SK-N-SH (cell line): ENCODE data around the gene ENO1. TPM values are rescaled to one million over a fixed set of nuclear protein-coding genes. Genes with fewer than 3 reads are reported as not detected.
"Not testable (repeated sequence)": the region's sequence is repeated elsewhere in the genome, so short reads cannot be mapped to it uniquely, and the experiment has no call there.

Experiments
- CTCF ChIA-PET: fragments of 300-600, 350-600 bp; formaldehyde crosslinking; extraction: SDS; loops from one replicate; lab custom pipeline; 2021; lab: Yijun Ruan, JAX
- POLR2A ChIA-PET: fragments of 350-600 bp; sonication (Branson Sonifier 250); formaldehyde crosslinking; extraction: SDS; loops from one replicate; lab custom pipeline; 2020; ENCODE audit warnings: antibody characterized with exemption, inconsistent platforms; lab: Yijun Ruan, JAX
- DNase-seq: peaks from one replicate; pipeline ENCODE4 v3.0.0; 2012
- H2AFZ ChIP-seq: fragments of 200-600 bp; sonication (generic); 2 replicates; pipeline ENCODE4 v1.8.1; 2016; ENCODE audit warnings: antibody characterized with exemption, mild to moderate bottlenecking, low read depth
- H3F3A ChIP-seq: fragments of 200-600 bp; sonication (generic); replicated peaks from 2 replicates; pipeline ENCODE3; 2016; ENCODE audit warnings: antibody characterized with exemption, mild to moderate bottlenecking; ENCODE audit not compliant: insufficient read depth
- H3K27ac ChIP-seq, 2 experiments: fragments of 200-500 bp in 1 of 2; fragments of 200-600 bp in 1 of 2; sonication (Bioruptor generic) in 1 of 2; sonication (generic), shearing (Covaris generic) in 1 of 2; 2 replicates each; pipeline versions ENCODE4 v1.5.1 to v1.6.1; 2014 to 2016; ENCODE audit warnings: low read depth in 2 of 2, inconsistent platforms in 1 of 2, low read length in 1 of 2, mild to moderate bottlenecking in 1 of 2, mixed read lengths in 1 of 2
- H3K27me3 ChIP-seq: fragments of 200-600 bp; sonication (generic), shearing (Covaris generic); 2 replicates; pipeline ENCODE4 v1.6.1; 2016; ENCODE audit warnings: mixed run types; ENCODE audit not compliant: insufficient read depth
- H3K36me3 ChIP-seq, 2 experiments: fragments of 200-500 bp in 1 of 2; fragments of 200-600 bp in 1 of 2; sonication (Bioruptor generic) in 1 of 2; sonication (generic) in 1 of 2; replicated peaks in 1 of 2; 2 replicates each; pipeline versions ENCODE3 to v1.5.1; 2014 to 2016; ENCODE audit warnings: low read length in 1 of 2, mild to moderate bottlenecking in 1 of 2; ENCODE audit not compliant: insufficient read depth in 2 of 2, control insufficient read depth in 1 of 2
- H3K4me1 ChIP-seq, 2 experiments: fragments of 200-500 bp in 1 of 2; fragments of 200-600 bp in 1 of 2; sonication (Bioruptor generic) in 1 of 2; sonication (generic), shearing (Covaris generic) in 1 of 2; 2 replicates each; pipeline versions ENCODE4 v1.5.1 to v1.6.1; 2014 to 2016; ENCODE audit warnings: low read depth in 1 of 2, low read length in 1 of 2, mixed run types in 1 of 2; ENCODE audit not compliant: insufficient read depth in 2 of 2, control insufficient read depth in 1 of 2
- H3K4me2 ChIP-seq: fragments of 200-600 bp; sonication (generic), shearing (Covaris generic); 2 replicates; pipeline ENCODE4 v1.6.1; 2017; ENCODE audit warnings: mixed run types
- H3K4me3 ChIP-seq, 2 experiments: fragments of 200-500 bp in 1 of 2; fragments of 200-600 bp in 1 of 2; sonication (Bioruptor generic) in 1 of 2; sonication (generic), shearing (Covaris generic) in 1 of 2; 2 replicates each; pipeline versions ENCODE4 v1.5.1 to v1.8.1; 2014 to 2016; ENCODE audit warnings: low read depth in 2 of 2, inconsistent platforms in 1 of 2, low read length in 1 of 2, mild to moderate bottlenecking in 1 of 2, mixed read lengths in 1 of 2, moderate library complexity in 1 of 2
- H3K79me2 ChIP-seq: fragments of 200-600 bp; sonication (generic); 2 replicates; pipeline ENCODE4 v1.8.1; 2017; ENCODE audit warnings: mild to moderate bottlenecking; ENCODE audit not compliant: insufficient read depth
- H3K9ac ChIP-seq: fragments of 200-600 bp; sonication (generic); 2 replicates; pipeline ENCODE4 v1.6.1; 2017; ENCODE audit warnings: mixed run types
- H3K9me2 ChIP-seq: fragments of 200-600 bp; sonication (generic); 2 replicates; pipeline ENCODE4 v1.6.1; 2017; ENCODE audit warnings: mixed run types
- H3K9me3 ChIP-seq: fragments of 200-600 bp; sonication (generic); 2 replicates; pipeline ENCODE4 v1.6.1; 2017; ENCODE audit warnings: mixed run types, mild to moderate bottlenecking, moderate library complexity
- H4K20me1 ChIP-seq: fragments of 200-600 bp; sonication (generic); 2 replicates; pipeline ENCODE4 v1.6.1; 2017; ENCODE audit warnings: mild to moderate bottlenecking, mixed run types; ENCODE audit not compliant: insufficient read depth
- CTCF ChIP-seq: fragments of 200-600 bp; sonication (generic); IDR thresholded peaks from 2 replicates; pipeline ENCODE4 v1.6.1; 2017; ENCODE audit warnings: antibody characterized with exemption, mild to moderate bottlenecking, moderate library complexity
- FOSL2 ChIP-seq: IDR thresholded peaks from 2 replicates; pipeline ENCODE4 v1.4.0; 2012; ENCODE audit warnings: low read depth, mild to moderate bottlenecking, moderate library complexity, borderline replicate concordance
- FOXM1 ChIP-seq: IDR thresholded peaks from 2 replicates; pipeline ENCODE4 v1.4.0; 2012; ENCODE audit warnings: low read depth, mild to moderate bottlenecking
- MAX ChIP-seq: IDR thresholded peaks from 2 replicates; pipeline ENCODE4 v1.4.0; 2012; ENCODE audit warnings: low read depth
- RAD21 ChIP-seq: IDR thresholded peaks from 2 replicates; pipeline ENCODE4 v1.6.1; 2012; ENCODE audit warnings: mild to moderate bottlenecking, low read length
- RCOR1 ChIP-seq: fragments of 150-350 bp; IDR thresholded peaks from 2 replicates; pipeline ENCODE4 v1.6.1; 2017; ENCODE audit warnings: antibody characterized with exemption, low read length
- REST ChIP-seq: IDR thresholded peaks from 2 replicates; pipeline ENCODE4 v1.6.1; 2012; ENCODE audit warnings: mild to moderate bottlenecking, low read depth, low read length, moderate library complexity
- RFX5 ChIP-seq: IDR thresholded peaks from 2 replicates; pipeline ENCODE4 v1.6.1; 2012; ENCODE audit warnings: mild to moderate bottlenecking, improper control_type of control experiment, low read length
- RXRA ChIP-seq: IDR thresholded peaks from 2 replicates; pipeline ENCODE4 v1.4.0; 2012; ENCODE audit warnings: low read depth, mild to moderate bottlenecking, borderline replicate concordance
- SIN3A ChIP-seq: IDR thresholded peaks from 2 replicates; pipeline ENCODE4 v1.6.1; 2012; ENCODE audit warnings: low read depth, mild to moderate bottlenecking, low read length, moderate library complexity, borderline replicate concordance
- SMC3 ChIP-seq: IDR thresholded peaks from 2 replicates; pipeline ENCODE4 v1.6.1; 2012; ENCODE audit warnings: low read depth, low read length, improper control_type of control experiment
- TAF1 ChIP-seq: IDR thresholded peaks from 2 replicates; pipeline ENCODE4 v1.6.1; 2012; ENCODE audit warnings: low read depth, mild to moderate bottlenecking, low read length, moderate library complexity, borderline replicate concordance
- TEAD4 ChIP-seq: IDR thresholded peaks from 2 replicates; pipeline ENCODE4 v1.4.0; 2012; ENCODE audit warnings: mild to moderate bottlenecking, borderline replicate concordance; ENCODE audit not compliant: insufficient read depth
- USF2 ChIP-seq: fragments of 150-350 bp; IDR thresholded peaks from 2 replicates; pipeline ENCODE4 v1.6.1; 2017; ENCODE audit warnings: antibody characterized with exemption, low read length, low read depth, borderline replicate concordance
- YY1 ChIP-seq: IDR thresholded peaks from 2 replicates; pipeline ENCODE4 v1.4.0; 2012; ENCODE audit warnings: low read depth, mild to moderate bottlenecking
- ZBTB33 ChIP-seq: IDR thresholded peaks from 2 replicates; pipeline ENCODE4 v1.4.0; 2012; ENCODE audit warnings: low read depth, borderline replicate concordance
- WGBS: methylation state at CpG from one replicate; pipeline ENCODE4 v1.1.6; 2017; ENCODE audit warnings: low lambda C conversion rate; 5-methylcytosine and 5-hydroxymethylcytosine counted together
- polyA plus RNA-seq, 3 experiments: library from polyadenylated mRNA; depleted of rRNA; stranded (reverse); fragments of >200 nt; gene quantifications; 2 replicates each; pipeline ENCODE4 v1.2.3, GENCODE V29; 2012

Gene ENO1
- polyA plus RNA-seq, 1 of the 3 experiments (the other 2 are of a cell fraction) = 1,599 TPM

GRCh38 chr1:8831340-8831739, 47.1 kb downstream of the ENO1 start:
- WGBS = 75% methylated on average over 4 of the region's 4 CpGs
- Histone ChIP-seq H3K9me3 (no peaks in the 10 kb centered on the region), H2AFZ (no peak overlapping the region), H3K9me2 (no peaks in the 10 kb centered on the region), H4K20me1 (no peaks in the 10 kb centered on the region), H3K4me2 (no peak overlapping the region), H3K4me3 (no peak overlapping the region), H3K36me3 (no peaks in the 10 kb centered on the region), H3K27me3 (no peaks in the 10 kb centered on the region), H3K79me2 (no peaks in the 10 kb centered on the region), H3F3A (no peaks in the 10 kb centered on the region), H3K27ac (no peak overlapping the region), H3K9ac (no peak overlapping the region), H3K4me1 (no peaks in the 10 kb centered on the region)
- TF ChIP-seq RAD21 (peak; percentile 27; the same call in 1 of the 2 replicates), CTCF (peak; percentile 46), REST (no peak), FOSL2 (no peak), ZBTB33 (no peak), MAX (no peak), YY1 (no peak), SIN3A (no peak), TAF1 (no peak), RXRA (no peak), FOXM1 (no peak), TEAD4 (no peak), RCOR1 (no peak), SMC3 (no peak), RFX5 (no peak), USF2 (no peak)
- no peak for DNase-seq
- ChIA-PET POLR2A (no interaction called here), CTCF (interaction anchor here (0.7 to 2.0 kb wide), 8 partner anchors 10 to 713 kb away, joined by 3 to 13 read pairs (median 3); no protein-coding TSS in a partner anchor)

- H3K9ac ChIP-seq, H3K79me2 ChIP-seq, H4K20me1 ChIP-seq, H3K9me3 ChIP-seq, DNase-seq, H2AFZ ChIP-seq, H3K4me3 ChIP-seq, H3K27ac ChIP-seq, H3K9me2 ChIP-seq, POLR2A ChIA-PET, H3K4me2 ChIP-seq, H3K4me1 ChIP-seq, H3K27me3 ChIP-seq, H3K36me3 ChIP-seq, H3F3A ChIP-seq: not testable (repeated sequence)
- WGBS = 83% methylated on average over 9 of the region's 10 CpGs
- CTCF ChIA-PET = interaction anchor here (0.7 to 2.0 kb wide), 6 partner anchors 9 to 713 kb away, joined by 3 to 13 read pairs (median 3); no protein-coding TSS in a partner anchor
Observed at GRCh38 chr1:8830732-8831131, 47.8 kb downstream of the ENO1 start.
